SK-N-SH treated with all-trans-retinoic acid at 6 μM for 48 hours (cell line): ENCODE data around the gene RPGRIP1L.

ENCODE experiments used
- ARNTL ChIP-seq: fragments of 450-650 bp; formaldehyde crosslinking; IDR thresholded peaks from 2 replicates; pipeline ENCODE4 v1.5.0; 2020; ENCODE audit warnings: low read depth, mild to moderate bottlenecking, moderate library complexity, borderline replicate concordance
- CSDC2 ChIP-seq: fragments of 250-450 bp; sonication (Bioruptor Pico); IDR thresholded peaks from 2 replicates; pipeline ENCODE4 v1.5.0; 2020; ENCODE audit warnings: mild to moderate bottlenecking, moderate library complexity
- ESRRG ChIP-seq: fragments of 250-450 bp; sonication (Bioruptor Pico); IDR thresholded peaks from 2 replicates; pipeline ENCODE4 v1.6.1; 2021; ENCODE audit warnings: mild to moderate bottlenecking
- GLIS3 ChIP-seq: fragments of 250-450 bp; sonication (Bioruptor Pico); IDR thresholded peaks from 2 replicates; pipeline ENCODE4 v1.5.0; 2020; ENCODE audit warnings: mild to moderate bottlenecking, moderate library complexity
- OSR1 ChIP-seq: fragments of 250-450 bp; sonication (Bioruptor Pico); IDR thresholded peaks from 2 replicates; pipeline ENCODE4 v1.8.0; 2022; ENCODE audit warnings: moderate library complexity, mild to moderate bottlenecking, inconsistent platforms
- PPARA ChIP-seq: fragments of 250-450 bp; sonication (Bioruptor Pico); IDR thresholded peaks from 2 replicates; pipeline ENCODE4 v1.5.0; 2020; ENCODE audit warnings: mild to moderate bottlenecking, borderline replicate concordance
- RARB ChIP-seq: fragments of 250-450 bp; sonication (Bioruptor Pico); IDR thresholded peaks from 2 replicates; pipeline ENCODE4 v1.8.0; 2021; ENCODE audit warnings: mild to moderate bottlenecking, moderate library complexity
- TCF4 ChIP-seq: fragments of 250-450 bp; sonication (Bioruptor Pico); IDR thresholded peaks from 2 replicates; pipeline ENCODE4 v1.8.0; 2021; ENCODE audit warnings: mild to moderate bottlenecking, moderate library complexity, borderline replicate concordance
- ZFP30 ChIP-seq: fragments of 450-650 bp; formaldehyde crosslinking; IDR thresholded peaks from 2 replicates; pipeline ENCODE4 v1.5.0; 2022; ENCODE audit warnings: mild to moderate bottlenecking, moderate library complexity
- TF ChIP-seq, protein P1 (sequence below): fragments of 250-450 bp; sonication (Bioruptor Pico); IDR thresholded peaks from 2 replicates; pipeline ENCODE4 v1.5.1; 2020; ENCODE audit warnings: low read depth, mild to moderate bottlenecking, moderate library complexity
- TF ChIP-seq, protein P2 (sequence below): fragments of 250-450 bp; sonication (Bioruptor Pico); IDR thresholded peaks from 2 replicates; pipeline ENCODE4 v1.5.1; 2021; ENCODE audit warnings: mild to moderate bottlenecking, moderate library complexity
- TF ChIP-seq, protein P3 (sequence below): fragments of 250-450 bp; sonication (Bioruptor Pico); IDR thresholded peaks from 2 replicates; pipeline ENCODE4 v1.8.0; 2020; ENCODE audit warnings: mild to moderate bottlenecking, moderate library complexity, borderline replicate concordance

DNA sequence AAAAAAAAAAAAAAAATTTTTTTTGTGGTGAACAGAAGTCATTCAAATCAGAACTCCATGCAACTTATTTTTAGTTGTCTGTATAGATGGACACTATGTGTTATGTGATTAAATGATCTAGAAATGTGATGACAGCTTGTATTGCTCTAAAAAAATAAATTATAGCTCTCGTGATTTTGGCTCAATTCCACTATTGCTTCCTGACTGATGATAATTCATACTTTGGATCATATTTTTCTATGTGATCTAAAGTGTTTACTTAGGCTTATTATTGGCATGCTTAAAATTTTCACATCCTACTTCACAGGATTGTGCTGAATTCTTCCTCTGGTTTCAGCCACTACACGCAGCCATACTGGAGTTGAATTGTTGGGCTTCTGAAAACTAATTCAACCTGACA is 76.8 kb downstream of the RPGRIP1L start:
- TF ChIP-seq PPARA (CRISPR knock-in tag) (no peak), ARNTL (CRISPR knock-in tag) (no peak), GLIS3 (CRISPR knock-in tag) (no peak), ZFP30 (CRISPR knock-in tag) (no peak), RARB (CRISPR knock-in tag) (no peak), CSDC2 (CRISPR knock-in tag) (no peak), ESRRG (CRISPR knock-in tag) (no peak), OSR1 (CRISPR knock-in tag) (no peak), TCF4 (CRISPR knock-in tag) (no peak)
- TF ChIP-seq, protein P1, sequence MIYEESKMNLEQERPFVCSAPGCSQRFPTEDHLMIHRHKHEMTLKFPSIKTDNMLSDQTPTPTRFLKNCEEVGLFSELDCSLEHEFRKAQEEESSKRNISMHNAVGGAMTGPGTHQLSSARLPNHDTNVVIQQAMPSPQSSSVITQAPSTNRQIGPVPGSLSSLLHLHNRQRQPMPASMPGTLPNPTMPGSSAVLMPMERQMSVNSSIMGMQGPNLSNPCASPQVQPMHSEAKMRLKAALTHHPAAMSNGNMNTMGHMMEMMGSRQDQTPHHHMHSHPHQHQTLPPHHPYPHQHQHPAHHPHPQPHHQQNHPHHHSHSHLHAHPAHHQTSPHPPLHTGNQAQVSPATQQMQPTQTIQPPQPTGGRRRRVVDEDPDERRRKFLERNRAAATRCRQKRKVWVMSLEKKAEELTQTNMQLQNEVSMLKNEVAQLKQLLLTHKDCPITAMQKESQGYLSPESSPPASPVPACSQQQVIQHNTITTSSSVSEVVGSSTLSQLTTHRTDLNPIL (CRISPR knock-in tag) = no peak
- TF ChIP-seq, protein P2, sequence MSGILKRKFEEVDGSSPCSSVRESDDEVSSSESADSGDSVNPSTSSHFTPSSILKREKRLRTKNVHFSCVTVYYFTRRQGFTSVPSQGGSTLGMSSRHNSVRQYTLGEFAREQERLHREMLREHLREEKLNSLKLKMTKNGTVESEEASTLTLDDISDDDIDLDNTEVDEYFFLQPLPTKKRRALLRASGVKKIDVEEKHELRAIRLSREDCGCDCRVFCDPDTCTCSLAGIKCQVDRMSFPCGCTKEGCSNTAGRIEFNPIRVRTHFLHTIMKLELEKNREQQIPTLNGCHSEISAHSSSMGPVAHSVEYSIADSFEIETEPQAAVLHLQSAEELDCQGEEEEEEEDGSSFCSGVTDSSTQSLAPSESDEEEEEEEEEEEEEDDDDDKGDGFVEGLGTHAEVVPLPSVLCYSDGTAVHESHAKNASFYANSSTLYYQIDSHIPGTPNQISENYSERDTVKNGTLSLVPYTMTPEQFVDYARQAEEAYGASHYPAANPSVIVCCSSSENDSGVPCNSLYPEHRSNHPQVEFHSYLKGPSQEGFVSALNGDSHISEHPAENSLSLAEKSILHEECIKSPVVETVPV (CRISPR knock-in tag) = no peak
- TF ChIP-seq, protein P3, sequence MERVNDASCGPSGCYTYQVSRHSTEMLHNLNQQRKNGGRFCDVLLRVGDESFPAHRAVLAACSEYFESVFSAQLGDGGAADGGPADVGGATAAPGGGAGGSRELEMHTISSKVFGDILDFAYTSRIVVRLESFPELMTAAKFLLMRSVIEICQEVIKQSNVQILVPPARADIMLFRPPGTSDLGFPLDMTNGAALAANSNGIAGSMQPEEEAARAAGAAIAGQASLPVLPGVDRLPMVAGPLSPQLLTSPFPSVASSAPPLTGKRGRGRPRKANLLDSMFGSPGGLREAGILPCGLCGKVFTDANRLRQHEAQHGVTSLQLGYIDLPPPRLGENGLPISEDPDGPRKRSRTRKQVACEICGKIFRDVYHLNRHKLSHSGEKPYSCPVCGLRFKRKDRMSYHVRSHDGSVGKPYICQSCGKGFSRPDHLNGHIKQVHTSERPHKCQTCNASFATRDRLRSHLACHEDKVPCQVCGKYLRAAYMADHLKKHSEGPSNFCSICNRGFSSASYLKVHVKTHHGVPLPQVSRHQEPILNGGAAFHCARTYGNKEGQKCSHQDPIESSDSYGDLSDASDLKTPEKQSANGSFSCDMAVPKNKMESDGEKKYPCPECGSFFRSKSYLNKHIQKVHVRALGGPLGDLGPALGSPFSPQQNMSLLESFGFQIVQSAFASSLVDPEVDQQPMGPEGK = no peak
